ENCODE measurements around the gene EPHB3. TPM values are rescaled to one million over a fixed set of nuclear protein-coding genes. Genes with fewer than 3 reads are reported as not detected.

EPHB3 gene
- total RNA-seq, 3 donors from 2014 or later (not counting 1 experiment from before 2014, with no cell fraction given), result not detected

DNA sequence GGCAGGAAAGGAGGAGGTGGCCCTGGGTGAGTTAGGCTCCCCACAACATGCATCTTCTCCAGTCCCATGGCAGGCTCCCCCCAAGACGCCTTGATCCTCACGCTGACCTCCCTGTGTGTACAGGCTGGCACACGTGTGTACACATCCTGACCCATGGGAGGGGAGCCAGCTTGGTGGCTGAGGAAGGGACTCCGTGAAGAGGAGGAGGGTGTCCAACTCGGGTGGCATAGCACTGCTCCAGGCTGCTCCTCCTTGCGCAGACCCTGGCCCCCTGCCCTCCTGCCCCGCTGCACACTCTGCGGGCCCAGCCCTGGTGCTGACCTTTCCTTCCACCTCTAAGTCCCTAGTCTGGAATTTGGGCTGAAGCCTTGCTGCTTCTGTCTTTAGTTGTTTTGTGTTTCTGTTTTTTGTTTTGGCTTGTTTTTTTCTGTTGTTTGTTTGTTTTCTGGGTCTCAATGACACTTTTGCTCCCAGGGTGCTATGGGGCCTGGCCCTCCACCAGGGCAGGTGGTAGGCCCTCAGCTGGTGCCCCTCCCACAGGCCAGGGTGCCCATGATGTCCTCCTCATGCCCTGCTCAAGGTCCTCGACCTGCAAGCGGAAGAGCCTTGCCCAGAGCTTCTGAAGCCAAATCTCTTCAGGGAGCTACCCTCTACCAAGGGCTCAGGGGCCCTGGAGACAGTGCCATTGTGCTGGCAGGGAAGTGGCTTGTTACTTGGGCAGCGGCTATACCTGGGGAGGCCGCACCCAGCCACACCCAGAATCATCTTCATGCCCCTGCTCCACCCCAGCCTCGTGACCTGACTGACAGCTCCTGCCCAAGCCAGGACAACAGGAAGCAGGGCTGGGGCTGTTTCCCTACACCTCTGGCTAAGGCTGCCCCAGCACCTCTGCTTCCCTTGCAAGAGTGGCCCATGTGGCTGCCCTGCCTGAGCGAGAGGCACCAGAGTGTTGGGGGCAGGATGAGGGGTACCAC lies 5.1 kb downstream of the EPHB3 start:
- 84% methylated on average over 13 of the region's 14 CpGs for WGBS (ENCODE audit: insufficient coverage)
- Histone ChIP-seq H3K27ac (ENCODE audit: low read length) (no peak overlapping the region), H3K27me3 (ENCODE audit: control insufficient read depth, insufficient read depth, low read length) (peaks cover 30% of the 10 kb centered on the region), H3K36me3 (ENCODE audit: control insufficient read depth, insufficient read depth, low read length) (no peaks in the 10 kb centered on the region), H3K4me1 (ENCODE audit: control insufficient read depth, insufficient read depth, low read length) (peaks cover 20% of the 10 kb centered on the region), H3K9me3 (ENCODE audit: control insufficient read depth, insufficient read depth, low read length) (no peaks in the 10 kb centered on the region), H3K4me3 (ENCODE audit: low read length) (no peak overlapping the region)
- TF ChIP-seq, protein P1, sequence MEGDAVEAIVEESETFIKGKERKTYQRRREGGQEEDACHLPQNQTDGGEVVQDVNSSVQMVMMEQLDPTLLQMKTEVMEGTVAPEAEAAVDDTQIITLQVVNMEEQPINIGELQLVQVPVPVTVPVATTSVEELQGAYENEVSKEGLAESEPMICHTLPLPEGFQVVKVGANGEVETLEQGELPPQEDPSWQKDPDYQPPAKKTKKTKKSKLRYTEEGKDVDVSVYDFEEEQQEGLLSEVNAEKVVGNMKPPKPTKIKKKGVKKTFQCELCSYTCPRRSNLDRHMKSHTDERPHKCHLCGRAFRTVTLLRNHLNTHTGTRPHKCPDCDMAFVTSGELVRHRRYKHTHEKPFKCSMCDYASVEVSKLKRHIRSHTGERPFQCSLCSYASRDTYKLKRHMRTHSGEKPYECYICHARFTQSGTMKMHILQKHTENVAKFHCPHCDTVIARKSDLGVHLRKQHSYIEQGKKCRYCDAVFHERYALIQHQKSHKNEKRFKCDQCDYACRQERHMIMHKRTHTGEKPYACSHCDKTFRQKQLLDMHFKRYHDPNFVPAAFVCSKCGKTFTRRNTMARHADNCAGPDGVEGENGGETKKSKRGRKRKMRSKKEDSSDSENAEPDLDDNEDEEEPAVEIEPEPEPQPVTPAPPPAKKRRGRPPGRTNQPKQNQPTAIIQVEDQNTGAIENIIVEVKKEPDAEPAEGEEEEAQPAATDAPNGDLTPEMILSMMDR (IDR thresholded peaks at IDR 0.05), result no peak
- no peaks in the 10 kb centered on the region for H3K36me3 Mint-ChIP-seq
- no peaks in the 10 kb centered on the region for H3K9me3 Mint-ChIP-seq
- no peak for DNase-seq
- no peak overlapping the region for H3K4me3 Mint-ChIP-seq
- peaks cover 41 to 58% of the 10 kb centered on the region in 2 donors for H3K27me3 Mint-ChIP-seq (ENCODE audit: low read depth in 2 of 2)
- no peak for ATAC-seq
- no peak overlapping the region for H3K27ac Mint-ChIP-seq
- peaks cover 0 to under 1% of the 10 kb centered on the region in 2 donors for H3K4me1 Mint-ChIP-seq
- intact Hi-C loops (cut with micrococcal nuclease), result no loop called here

DNA sequence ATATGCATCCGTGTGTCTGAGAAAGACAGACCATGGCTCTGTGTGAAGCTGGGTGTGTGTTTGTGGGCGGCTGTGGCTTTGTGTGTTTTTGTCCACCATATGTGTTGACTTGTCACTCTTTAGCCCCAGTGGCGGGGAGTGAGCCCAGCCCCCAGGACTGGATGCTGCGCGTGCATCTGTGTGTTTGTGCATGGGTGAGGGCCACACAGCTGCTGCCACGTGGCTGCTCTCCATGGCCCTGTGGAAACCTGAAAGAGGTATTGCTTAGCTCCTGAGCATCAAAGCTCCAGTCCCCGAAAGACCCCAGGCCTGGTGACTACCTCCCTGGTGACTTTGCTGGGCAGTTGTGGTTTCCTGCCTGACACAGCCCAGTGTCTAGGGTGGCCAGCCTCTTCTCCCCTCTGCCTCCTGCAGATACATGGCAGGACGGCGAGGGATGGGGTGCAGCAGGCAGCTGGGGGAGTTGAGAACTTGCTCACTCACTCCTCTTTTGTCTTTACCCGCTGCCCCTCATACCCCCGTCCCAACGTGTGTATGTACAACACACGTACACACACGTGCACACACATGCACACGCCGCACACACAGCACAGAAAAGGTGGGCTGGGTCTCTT lies 6.5 kb downstream of the EPHB3 start:
- TF ChIP-seq, protein P1 (IDR thresholded peaks at IDR 0.05), result no peak
- ATAC-seq, result no peak
- Mint-ChIP-seq H3K36me3 (no peaks in the 10 kb centered on the region), H3K4me3 (peak overlapping the region; percentile 37), H3K9me3 (no peaks in the 10 kb centered on the region), H3K27ac (no peak overlapping the region), H3K4me1 (no peaks in the 10 kb centered on the region), H3K27me3 (ENCODE audit: low read depth in 2 of 2) (peaks cover 53 to 63% of the 10 kb centered on the region in 2 donors)
- DNase-seq, result no peak
- 69% methylated on average over 16 of the region's 16 CpGs for WGBS (ENCODE audit: insufficient coverage)
- intact Hi-C loops (cut with micrococcal nuclease), result no loop called here
- Histone ChIP-seq H3K4me1 (ENCODE audit: control insufficient read depth, insufficient read depth, low read length) (peaks cover 17% of the 10 kb centered on the region), H3K36me3 (ENCODE audit: control insufficient read depth, insufficient read depth, low read length) (no peaks in the 10 kb centered on the region), H3K27me3 (ENCODE audit: control insufficient read depth, insufficient read depth, low read length) (peaks cover 26% of the 10 kb centered on the region), H3K9me3 (ENCODE audit: control insufficient read depth, insufficient read depth, low read length) (no peaks in the 10 kb centered on the region), H3K4me3 (ENCODE audit: low read length) (no peak overlapping the region), H3K27ac (ENCODE audit: low read length) (no peak overlapping the region)

DNA sequence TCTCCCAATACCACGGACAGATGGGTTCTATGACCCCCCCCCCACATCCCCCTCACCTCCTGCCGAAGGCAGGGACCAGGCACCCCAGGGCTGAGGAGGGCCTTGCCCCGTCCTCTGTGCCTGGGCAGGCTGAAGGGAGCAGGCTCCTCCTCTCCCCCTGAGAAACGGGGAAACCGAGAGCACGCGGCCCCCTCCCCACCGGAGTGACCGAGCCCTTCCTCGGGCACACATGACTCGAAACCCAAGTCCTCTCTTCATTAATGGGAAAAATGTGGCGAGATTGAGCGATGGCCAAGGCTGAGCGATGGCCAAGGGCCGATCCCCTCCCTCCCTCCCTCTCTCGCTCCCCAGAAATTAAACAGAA lies 7.0 kb downstream of the EPHB3 start:
- Histone ChIP-seq H3K4me1 (ENCODE audit: control insufficient read depth, insufficient read depth, low read length) (peaks cover 17% of the 10 kb centered on the region), H3K27ac (ENCODE audit: low read length) (no peak overlapping the region), H3K4me3 (ENCODE audit: low read length) (no peak overlapping the region), H3K27me3 (ENCODE audit: control insufficient read depth, insufficient read depth, low read length) (peaks cover 26% of the 10 kb centered on the region), H3K36me3 (ENCODE audit: control insufficient read depth, insufficient read depth, low read length) (no peaks in the 10 kb centered on the region), H3K9me3 (ENCODE audit: control insufficient read depth, insufficient read depth, low read length) (no peaks in the 10 kb centered on the region)
- H3K4me1 Mint-ChIP-seq, result no peaks in the 10 kb centered on the region
- 14% methylated on average over 14 of the region's 16 CpGs for WGBS (ENCODE audit: insufficient coverage)
- no peak overlapping the region for H3K27ac Mint-ChIP-seq
- TF ChIP-seq, protein P1 (IDR thresholded peaks at IDR 0.05), result no peak
- peak overlapping the region; percentile 37 for H3K4me3 Mint-ChIP-seq
- H3K36me3 Mint-ChIP-seq, result no peaks in the 10 kb centered on the region
- DNase-seq (no peak), ATAC-seq (peak in 1 of 3 donors; percentile 11)
- peaks cover 53 to 60% of the 10 kb centered on the region in 2 donors for H3K27me3 Mint-ChIP-seq (ENCODE audit: low read depth in 2 of 2)
- H3K9me3 Mint-ChIP-seq, result no peaks in the 10 kb centered on the region
- intact Hi-C loops (cut with micrococcal nuclease), result no loop called here
